ENCODE measurements around the gene CNTNAP2.

The CNTNAP2 gene

DNA sequence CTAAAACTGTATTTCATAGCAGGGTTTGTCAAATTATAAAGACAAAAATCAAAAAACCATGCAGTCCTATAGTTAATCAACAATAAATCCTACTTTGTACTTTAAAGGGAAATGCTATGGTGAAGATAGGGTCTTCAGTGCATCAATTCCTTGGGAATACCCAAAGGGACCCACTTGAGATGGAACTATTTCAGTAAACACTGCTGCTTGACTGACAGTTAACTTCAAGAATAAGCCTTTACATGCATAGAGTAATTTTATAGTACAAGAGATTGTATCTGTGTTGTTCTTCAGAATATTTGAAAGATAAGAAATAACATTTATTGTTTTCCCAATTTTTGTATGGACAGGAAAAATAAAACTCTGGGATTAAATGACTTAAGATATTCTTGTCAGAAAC lies 1179.6 kb downstream of the CNTNAP2 start:
- DNase-seq = no peak

DNA sequence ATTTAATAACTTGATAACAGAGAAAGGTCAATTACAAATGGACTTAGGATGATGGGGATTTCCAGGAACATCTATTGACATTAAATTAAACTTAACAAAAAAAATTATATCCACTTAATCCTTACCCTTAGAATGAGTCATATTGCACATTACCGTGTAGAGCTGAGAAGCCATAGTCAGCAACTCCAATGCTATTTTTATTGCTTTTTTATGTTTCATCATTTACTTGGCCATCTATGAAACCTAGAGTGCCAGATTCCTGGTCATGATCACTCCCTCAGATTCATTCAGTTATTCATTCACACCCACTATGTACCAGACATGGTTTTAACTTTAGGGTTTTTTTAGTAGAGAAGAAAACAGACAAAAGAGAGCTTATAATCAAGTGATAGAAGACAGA lies 1180.4 kb downstream of the CNTNAP2 start:
- peak; percentile 69 for DNase-seq

DNA sequence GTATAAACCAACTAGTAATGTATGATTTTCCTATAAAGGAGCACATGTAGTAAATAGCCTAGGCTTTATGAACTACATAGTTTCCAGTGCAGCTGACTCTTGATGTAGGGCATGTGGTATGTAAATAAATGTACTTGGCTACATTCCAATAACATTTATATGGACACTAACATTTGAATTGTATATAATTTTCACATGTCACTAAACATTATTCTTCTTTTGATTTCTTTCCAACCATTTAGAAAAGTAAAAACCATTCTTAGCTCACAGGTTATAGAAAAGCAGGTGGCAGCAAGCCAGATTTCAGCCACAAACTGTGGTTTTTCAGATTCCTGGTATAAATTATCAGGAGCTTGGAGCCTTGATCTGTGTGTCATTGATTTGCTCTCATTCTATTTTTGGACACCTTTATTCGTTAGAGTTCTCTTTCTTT lies 1182.0 kb downstream of the CNTNAP2 start:
- DNase-seq = peak; percentile 67

DNA sequence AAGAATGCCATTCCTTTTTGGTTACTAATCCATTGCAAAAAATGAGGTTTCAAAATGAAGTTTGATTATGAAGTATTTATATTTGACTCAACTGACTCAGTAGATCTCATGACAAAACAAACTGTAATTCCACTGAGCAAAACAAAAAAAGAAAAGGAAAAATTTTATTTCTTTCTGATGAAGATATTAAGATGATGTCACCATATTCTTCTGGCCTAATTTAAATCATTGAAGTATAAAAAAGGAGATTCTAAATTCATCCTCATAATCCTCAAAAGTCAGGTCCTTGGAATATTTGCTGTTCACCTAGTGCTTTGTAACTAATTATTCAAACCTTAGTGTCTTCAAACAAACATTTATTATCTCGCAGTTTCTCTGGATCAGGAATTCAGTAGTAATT lies 1183.7 kb downstream of the CNTNAP2 start:
- peak; percentile 56 for DNase-seq

DNA sequence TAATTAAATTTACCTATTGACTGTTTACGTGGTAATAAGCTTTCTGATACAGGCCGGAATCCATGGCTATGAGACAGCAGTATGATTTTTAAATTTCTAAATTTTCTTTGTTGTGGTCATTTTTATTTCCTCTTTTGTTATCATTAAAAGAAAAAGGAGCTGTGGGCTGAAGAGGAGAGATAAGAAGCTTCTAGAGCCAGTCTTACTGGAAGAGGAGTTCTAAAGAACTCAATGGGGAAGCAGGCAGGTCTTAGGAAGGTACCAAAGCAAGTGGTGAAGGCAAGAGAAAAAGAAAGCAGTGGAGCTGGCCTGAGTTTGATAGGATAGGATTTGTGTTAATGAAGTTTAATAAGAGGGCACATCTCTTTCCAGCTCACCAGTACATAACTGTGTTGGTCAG lies 1187.8 kb downstream of the CNTNAP2 start:
- DNase-seq = no peak

DNA sequence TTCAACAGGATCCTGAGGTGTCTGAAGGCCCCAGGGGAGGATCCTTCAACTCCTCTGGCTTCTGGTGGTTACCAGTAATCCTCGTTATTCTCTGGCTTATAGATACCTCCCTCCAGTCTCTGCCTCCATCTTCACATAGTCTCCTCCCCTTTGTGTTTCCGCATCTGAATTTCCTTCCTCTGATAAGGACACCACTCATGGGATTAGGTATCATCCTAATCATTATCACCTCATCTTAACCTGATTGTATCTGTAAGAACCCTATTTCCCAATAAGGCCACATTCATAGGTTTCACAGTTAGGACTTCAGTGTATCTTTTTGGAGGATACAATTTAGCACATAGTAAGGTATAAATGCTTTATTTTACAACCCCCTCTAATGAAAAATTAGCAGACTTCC lies 1189.2 kb downstream of the CNTNAP2 start:
- DNase-seq = no peak

DNA sequence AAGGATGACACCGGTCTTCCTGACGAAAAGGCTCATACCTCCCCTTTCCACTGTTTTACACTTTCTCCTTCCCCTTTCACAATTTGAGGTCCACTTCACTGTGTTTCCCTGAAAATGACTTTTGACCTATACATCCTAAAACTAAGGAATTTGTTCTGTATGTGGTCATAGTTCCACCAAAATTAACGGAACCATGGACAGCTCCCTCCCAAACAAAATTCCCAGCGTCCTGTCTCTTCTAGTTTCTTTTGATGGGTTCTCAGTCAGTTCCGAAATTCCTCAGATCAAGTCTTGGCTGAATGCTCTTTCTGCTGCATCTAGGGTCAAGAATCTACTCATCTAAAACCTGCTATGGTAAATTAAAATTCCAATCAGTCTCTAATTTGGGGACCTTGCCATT lies 1191.9 kb downstream of the CNTNAP2 start:
- peak; percentile 9 for DNase-seq

DNA sequence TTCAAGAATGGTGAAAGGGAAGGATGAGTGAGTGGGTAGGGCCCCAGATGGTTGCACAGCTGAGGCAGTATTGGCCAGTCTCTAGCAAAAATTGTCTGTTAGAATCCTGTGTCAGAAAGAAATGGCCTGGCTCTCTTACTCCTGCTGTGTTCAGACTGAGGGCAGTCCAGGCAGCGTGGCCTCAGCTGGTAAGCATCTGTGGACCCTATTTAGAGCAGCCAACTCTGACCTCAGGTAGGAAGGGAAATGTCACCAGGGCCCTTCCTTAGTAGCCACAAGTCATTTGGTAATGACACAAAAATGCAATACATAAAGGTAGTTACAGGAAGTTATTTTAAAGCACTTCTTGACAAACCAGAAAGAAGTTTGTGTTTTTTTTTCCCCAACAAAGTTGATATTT lies 1194.7 kb downstream of the CNTNAP2 start:
- DNase-seq = no peak

DNA sequence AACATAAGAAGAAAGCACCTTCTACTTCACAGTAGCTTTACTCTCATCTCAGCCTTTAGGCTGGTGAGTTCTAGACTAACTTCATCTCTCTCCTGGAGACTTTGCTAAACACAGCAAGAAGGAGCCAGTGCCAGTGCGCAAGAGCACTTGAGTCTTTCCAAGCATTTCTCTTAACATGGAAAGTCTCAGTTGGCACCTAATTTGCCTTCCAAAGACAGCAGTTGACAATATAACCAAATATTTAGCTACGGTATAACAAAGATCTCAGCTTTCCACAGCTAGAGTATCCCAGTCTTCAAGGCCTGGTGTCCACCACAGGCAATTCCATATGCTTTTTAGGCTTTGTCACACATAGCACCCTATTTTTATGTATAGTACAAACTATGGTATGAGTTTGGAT lies 1204.9 kb downstream of the CNTNAP2 start:
- no peak for DNase-seq

DNA sequence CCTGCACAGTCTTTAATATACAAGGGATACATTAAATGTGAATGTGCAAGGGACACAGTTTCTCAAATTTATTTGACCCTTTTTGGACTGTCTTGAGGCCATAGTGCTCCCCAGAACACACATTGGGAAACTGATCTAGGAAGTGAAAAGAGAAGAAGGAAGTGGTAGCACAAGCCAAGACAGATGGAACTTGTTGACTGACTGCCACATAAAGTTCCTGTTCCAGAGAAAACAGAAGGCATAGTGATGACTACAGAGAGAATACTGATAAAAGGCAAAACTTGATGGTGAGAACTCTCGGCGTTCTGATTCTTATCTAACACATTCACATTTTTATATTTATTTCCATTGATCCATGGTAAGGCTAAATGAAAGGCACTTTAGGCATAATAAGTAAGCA lies 1216.4 kb downstream of the CNTNAP2 start:
- DNase-seq = no peak

DNA sequence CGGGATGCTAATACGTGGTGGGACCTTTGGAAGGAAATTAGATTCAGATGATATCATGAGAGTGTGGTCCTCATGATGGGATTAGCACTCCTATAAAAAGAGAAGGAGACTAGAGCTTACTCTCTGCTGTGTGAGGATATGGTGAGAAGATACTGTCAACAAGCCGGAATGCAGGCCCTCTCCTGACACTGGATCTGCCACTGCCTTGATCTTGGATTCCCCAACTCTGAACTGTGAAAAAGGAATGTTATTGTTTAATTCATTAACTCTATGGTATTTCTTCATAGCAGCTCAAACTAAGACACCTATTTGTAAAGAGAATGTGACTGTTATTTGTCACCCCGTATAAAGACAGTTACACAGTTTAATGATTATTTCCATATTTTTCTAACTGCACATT lies 1246.5 kb downstream of the CNTNAP2 start:
- DNase-seq = no peak

DNA sequence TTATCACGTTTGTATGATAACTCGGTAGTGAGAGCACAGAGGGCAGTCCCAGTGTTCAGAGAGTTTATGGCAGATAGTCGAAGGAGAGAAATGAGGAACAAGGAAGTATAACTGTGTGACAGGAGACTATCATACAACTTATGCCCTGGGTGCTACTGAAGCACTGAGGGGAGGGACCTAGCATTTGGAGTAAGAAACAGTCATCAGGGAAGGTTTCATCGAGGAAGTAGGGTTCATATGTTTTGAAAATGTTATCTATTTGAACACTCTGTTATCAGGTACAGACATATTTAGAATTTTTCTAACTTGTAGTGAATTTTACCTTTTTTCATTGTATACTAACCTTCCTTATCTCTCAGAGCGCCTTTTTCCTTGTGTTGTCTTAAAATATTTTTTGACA lies 1259.6 kb downstream of the CNTNAP2 start:
- no peak for DNase-seq

DNA sequence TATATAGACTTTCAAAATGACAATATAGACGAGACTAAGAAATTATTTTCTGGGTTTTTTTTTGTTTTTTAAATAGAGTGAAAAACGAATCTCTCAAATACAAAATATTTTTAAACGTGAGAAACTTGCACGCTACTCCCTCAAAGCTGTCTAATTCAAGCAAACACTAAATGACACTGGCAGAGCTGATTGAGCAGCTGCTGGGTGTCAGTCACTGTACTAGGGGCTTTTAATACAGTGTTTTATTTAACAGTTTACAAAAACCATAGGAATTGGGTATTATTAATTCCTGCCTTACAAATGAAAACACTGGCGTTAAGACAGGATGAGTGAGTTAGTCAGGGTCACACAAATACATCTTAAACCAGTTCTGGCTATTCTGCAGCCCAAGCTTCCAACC lies 1264.3 kb downstream of the CNTNAP2 start:
- no peak for DNase-seq

DNA sequence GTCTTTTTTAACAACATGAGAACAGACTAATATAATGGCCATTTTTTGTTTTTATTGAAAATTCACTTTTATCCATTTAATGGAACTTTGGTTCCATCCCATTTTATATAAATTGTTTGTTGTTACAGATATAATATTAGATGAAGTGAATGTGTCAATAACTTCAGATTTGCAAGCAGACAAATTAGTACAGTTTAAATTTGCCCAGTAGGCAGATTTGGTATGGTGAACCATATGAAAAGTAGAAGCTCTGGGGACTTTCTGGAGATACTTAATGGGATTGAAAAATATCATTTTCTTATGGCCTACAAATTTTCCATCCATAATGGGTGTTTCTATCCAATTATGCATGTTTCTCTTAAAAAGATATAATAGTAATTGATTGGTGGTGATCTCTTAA lies 1277.7 kb downstream of the CNTNAP2 start:
- no peak for DNase-seq

DNA sequence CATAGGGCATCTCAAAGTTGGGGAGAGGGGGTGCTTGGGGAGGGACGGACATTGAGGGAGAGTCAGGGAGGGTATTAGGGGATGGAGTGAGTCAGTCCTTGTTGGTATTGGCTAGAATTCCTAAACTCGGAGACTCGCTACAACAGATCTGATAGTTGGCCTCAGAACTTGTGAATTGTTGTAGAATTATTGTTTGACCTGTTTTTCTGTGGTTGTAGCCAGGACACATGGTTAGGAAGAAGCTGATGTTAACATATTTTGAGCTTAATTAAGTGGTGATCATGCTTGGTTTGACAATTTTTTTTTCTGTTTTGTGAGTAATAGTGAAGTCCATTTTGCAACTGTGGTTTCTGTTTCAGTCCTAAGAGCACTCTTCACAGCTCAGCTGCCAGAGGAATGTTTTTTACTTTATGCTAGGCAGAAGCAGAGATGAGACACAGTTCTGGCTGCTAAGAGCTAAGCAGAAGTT lies 1283.7 kb downstream of the CNTNAP2 start:
- peak; percentile 54 for DNase-seq

DNA sequence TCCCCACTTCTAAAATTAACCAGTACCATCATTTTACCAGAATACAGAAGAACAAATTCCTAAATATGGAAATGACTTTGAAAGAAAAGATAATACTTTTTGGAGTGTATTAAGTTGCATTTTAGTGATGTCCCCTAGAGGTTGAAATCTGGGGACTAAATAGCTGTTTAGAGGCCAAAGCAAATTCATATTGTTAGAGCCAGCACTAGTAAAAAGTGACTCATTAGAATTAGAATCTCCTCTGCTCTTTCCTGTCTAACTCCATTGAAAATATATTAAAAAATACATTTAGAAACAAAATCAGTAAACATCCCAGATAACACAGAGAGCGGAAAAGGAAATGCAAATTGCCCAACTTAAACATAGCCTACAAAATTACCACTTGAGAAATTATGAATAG lies 1284.3 kb downstream of the CNTNAP2 start:
- DNase-seq = no peak

DNA sequence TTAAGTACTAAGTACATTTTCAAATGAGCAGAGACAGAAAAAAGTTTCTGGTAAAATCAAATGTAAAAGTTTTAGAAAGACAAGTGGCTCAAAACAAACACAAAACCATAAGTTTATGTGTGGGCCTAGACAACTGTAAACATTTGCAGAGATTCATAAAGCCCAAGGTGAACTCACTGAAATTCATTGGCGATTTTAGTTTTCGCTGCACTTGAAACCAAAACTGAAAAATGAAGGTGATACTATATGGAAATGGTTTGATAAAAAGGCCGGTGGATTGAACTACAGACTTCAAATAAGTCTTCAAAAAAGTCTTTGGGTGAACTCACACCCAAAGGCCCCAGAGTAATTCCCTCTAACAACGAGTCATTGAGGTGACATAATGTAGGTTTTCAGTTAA lies 1289.0 kb downstream of the CNTNAP2 start:
- DNase-seq = no peak

DNA sequence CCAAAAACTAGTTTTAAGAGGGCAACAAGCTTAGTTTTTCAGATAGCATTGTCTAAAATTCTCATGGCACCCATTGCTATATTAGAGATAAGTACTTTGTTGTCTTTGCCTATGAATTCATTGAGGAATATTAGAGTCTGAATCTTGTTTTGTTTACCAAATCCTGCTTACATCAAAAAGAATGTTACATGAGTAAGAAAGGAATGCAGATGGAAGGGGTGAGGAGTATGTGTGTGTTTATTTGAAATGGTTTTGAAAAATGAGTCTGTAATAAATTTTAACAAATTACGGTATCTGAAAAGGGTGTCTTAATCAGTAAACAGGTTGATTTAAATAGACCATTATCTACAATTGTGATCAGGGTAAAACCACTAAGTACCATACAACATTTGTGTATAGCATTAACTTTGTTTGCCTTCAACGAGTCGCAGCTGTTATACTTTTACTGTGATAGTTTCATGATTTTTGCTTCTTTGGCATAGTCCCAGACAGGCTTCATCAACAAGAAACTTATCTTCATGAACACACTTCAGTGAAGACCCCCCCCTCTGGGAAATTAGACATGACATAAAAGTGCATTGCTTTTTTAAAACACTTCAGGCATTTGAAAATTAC lies 1290.0 kb downstream of the CNTNAP2 start:
- DNase-seq = peak; percentile 71

DNA sequence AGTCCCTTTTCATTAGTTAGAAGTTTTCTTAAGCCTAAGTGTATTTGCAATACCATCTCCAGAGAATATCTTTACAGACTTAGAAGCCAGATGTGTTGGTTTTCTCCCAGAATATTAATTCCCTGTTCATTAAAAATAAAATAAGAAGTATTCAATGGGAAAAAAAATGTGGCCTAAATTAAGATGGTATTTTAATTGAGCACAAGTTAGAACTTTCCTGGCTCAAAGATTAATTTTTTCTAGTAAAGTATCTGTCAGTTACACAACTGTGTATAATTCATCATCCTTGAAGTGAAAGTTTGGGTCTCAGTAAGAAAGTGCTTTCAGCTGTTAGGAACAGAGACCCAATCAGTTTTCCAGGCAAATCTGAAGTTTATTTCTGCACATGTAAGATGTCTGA lies 1294.5 kb downstream of the CNTNAP2 start:
- DNase-seq = no peak

DNA sequence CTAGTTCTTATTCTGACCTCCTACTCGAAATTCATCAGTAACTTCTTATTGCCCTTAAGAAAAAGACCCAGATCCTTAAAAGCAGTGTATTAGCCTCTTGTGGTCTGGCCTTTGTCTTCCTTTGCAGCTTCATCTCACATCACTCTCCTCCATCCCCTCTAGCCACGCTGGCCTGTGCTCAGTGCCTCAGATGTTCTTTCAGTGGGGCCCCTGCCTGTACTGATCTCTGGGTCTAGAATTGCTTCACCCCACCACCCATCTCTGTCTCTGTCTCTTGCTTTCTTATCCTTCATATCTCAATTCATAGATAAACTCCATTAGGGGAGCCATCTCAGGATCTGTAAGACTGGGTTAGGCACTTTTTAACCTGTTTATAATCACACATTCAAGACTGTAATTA lies 1295.5 kb downstream of the CNTNAP2 start:
- no peak for DNase-seq

DNA sequence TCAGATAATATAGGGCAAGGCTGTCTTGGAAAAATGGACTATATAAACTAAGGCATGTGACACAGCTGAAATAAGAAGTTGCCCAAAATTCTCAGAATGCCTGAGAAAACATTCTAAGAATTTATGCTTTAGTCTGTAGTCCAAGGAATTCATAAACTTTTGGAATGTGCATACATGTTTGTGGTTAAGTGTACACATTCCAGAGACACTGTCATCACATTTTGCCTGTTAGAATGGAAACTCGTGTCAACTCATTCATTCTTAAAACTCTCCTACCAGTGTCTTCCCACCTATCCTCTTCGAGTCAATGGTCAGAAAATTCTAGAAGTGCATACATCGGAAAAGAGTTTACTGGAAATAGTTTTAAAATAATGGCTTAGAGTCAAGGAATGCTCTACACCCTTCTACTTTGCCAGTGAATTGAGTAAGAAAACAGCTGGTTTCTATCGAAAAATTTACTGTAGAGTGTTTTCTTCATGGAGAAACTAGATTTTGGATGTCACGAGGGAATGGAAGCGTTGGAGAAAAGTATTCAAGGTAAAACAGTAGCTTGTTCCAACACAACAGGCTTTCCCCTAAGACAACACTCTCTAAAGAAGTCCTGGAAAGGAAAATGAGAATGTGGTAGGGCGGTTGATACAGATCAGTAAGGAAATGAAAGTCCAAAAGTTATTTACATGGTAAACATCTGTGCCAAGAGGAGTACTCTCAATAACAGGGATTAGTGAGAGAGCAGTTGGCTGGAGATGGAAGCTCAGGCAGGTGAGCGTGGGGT lies 1296.4 kb downstream of the CNTNAP2 start:
- peak; percentile 93 for DNase-seq

DNA sequence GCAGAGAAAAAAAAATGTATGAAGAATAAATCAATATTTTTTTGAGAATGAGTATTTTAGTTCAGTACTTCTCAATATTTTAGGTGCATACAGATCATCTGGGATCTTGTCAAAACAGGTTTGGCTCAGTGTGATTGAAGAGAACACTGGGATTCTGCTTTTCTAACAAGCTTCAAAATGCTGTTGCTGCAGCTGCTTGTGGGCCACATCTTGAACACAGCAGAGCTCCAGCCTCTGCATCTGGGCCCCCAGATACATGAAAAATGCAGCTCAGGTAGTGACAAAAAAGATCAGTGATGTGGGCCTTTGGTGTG lies 1296.9 kb downstream of the CNTNAP2 start:
- no peak for DNase-seq

DNA sequence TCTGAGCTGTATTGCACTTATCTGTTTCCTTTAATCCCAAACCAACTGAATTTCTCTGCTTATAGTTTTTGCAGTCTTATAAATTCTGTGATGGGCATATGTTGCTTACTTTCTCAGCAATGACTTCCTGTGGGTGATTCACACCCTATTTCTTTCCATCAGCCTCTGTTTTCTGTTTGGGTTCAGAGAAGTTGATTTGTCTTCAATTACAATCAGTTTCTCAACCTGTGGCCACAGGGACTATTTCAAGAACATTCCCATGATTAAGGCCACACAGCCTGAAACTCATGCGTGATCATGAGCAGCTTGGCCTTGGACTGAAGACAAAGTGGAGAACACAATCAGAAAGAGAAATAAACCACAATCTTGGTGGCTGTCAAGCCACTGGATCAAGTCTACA lies 1299.4 kb downstream of the CNTNAP2 start:
- DNase-seq = peak; percentile 56

DNA sequence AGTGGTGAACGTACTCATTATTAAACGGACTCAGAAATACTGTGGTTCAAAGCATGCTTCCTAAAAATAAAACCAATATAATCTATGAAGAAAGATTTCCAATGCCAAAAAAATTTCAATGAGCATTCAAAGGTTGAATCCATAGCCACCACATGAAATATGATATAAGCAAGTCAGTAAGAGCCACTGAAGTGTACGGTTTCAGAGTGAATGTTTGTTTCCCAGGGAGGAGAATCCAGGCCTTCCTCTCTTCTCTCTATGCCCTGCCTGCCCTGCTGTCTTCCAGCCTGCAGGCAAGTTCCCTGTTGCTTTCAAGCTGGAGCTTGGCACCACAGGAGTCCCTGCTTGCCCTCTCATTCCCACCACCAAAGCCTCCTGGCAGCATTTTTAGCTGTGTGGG lies 1302.4 kb downstream of the CNTNAP2 start:
- DNase-seq = no peak

DNA sequence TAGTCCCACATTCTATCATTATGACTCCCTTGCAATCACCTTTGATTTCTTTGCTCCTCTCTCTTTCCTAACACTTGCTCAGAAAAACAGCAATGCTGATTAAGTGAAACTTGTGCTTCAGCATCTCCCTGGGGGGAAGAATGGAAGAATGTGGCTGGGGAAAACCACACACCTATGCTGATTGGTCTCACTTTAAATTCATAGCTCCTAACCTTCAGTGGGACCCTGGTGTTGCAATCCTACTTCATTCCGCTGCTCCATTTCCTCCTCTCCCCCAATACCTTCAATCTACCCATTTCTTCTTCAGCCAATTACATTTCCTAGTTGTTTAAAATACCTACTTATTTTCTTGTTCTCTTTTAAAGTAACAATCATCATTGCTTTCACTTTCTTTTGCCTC lies 1307.3 kb downstream of the CNTNAP2 start:
- DNase-seq = no peak
